ENCODE results near the gene SCARF1. TPM values are rescaled to one million over a fixed set of nuclear protein-coding genes. Genes with fewer than 3 reads are reported as not detected.

Gene SCARF1
- total RNA-seq, 1 donor from 2014 or later, result 0.42 TPM

DNA sequence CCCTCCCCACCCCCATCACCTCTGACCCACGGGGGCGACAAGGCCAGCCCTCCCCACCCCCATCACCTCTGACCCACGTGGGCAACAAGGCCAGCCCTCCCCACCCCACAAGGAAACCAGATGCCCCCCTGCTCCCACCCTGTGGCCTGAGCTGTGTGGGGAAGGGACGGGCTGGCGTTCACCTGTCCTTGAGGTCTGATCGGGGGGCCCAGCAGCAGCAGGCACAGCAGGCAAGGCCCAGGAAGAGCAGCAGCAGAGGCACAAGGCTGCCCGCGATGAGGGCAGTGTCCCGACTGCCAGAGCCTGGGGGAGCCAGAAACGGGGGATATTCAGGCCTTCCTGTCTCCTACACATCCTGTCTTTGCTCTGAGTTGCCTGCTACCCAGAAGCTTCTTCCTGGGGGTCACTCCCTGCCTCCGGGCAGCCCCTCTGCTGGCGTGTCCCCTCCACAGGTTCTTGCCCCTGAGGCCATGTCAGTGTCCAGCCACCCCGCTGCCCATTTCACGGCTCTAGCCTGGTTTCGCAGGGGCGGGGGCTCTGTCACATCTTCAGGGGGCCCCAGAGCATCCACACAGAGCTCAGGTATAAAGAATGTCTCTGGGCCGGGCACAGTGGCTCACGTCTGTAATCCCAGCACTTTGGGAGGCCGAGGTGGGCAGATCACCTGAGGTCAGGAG, 6.8 kb downstream of the SCARF1 start:
- TF ChIP-seq, protein P1, sequence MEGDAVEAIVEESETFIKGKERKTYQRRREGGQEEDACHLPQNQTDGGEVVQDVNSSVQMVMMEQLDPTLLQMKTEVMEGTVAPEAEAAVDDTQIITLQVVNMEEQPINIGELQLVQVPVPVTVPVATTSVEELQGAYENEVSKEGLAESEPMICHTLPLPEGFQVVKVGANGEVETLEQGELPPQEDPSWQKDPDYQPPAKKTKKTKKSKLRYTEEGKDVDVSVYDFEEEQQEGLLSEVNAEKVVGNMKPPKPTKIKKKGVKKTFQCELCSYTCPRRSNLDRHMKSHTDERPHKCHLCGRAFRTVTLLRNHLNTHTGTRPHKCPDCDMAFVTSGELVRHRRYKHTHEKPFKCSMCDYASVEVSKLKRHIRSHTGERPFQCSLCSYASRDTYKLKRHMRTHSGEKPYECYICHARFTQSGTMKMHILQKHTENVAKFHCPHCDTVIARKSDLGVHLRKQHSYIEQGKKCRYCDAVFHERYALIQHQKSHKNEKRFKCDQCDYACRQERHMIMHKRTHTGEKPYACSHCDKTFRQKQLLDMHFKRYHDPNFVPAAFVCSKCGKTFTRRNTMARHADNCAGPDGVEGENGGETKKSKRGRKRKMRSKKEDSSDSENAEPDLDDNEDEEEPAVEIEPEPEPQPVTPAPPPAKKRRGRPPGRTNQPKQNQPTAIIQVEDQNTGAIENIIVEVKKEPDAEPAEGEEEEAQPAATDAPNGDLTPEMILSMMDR (conservative IDR thresholded peaks at IDR 0.05), result no peak
- H3K9me3 Mint-ChIP-seq, result no peaks in the 10 kb centered on the region
- no peak overlapping the region for H3K27ac Mint-ChIP-seq (ENCODE audit: unreplicated experiment)
- H3K4me1 Mint-ChIP-seq, result peaks cover 26% of the 10 kb centered on the region
- no peak overlapping the region for H3K4me3 Mint-ChIP-seq
- no peaks in the 10 kb centered on the region for H3K36me3 Mint-ChIP-seq (ENCODE audit: low read depth)
- H3K27me3 Mint-ChIP-seq (ENCODE audit: low read depth), result peaks cover 13% of the 10 kb centered on the region
- no peak for DNase-seq (ENCODE audit: low read depth, low spot score)

DNA sequence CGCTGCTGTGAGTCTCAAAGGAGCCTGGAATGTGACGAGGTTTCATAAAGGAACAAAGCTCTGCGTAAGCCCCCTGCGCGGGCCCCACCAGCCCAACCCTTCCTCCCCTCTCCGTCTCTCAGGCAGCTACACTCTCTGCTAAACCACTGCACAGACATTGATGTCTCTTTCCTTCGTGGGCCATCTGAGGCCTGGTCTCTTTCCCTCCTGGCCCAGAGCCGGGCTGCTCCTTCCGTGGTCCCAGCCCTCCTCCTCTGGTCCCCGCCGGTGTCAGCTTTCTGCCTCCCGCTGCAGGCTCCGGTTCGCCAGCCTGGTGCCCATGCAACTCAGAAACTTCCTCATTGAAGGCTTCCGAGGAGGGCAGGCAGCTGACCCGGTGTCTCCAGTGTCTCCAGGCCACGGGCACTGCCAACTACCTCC, 7.4 kb downstream of the SCARF1 start:
- no peaks in the 10 kb centered on the region for H3K9me3 Mint-ChIP-seq
- peaks cover 13% of the 10 kb centered on the region for H3K27me3 Mint-ChIP-seq (ENCODE audit: low read depth)
- H3K4me3 Mint-ChIP-seq, result peak overlapping the region; percentile 34
- no peak for DNase-seq (ENCODE audit: low read depth, low spot score)
- TF ChIP-seq, protein P1 (conservative IDR thresholded peaks at IDR 0.05), result no peak
- H3K4me1 Mint-ChIP-seq, result peaks cover 26% of the 10 kb centered on the region
- no peaks in the 10 kb centered on the region for H3K36me3 Mint-ChIP-seq (ENCODE audit: low read depth)
- peak overlapping the region; percentile 96 for H3K27ac Mint-ChIP-seq (ENCODE audit: unreplicated experiment)

DNA sequence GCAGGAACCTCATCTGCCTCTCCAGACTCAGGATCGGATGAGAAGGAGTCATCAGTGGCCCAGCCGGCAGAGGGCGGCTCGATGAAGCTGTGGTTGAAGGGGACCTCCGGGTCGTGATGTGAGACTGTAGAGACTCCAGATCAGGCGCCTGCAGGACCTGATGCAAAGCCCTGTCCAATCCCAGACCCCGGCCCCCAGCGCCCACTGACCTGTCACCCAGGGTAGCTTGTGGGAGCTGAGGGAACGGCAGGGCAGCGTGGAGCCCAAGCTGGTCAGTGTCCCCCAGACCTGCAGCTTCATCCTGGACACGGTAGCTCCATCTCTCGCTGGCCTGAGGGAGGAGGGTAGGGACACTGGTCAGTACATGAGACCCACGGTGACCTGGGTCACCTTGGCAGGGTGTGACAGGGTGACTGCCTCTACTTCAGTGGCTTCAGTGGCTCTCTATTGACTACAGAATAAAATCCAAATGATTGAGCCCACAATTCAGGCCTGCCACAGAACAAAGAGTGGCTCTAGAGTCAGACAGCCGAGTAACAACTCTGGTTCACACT, 8.7 kb downstream of the SCARF1 start:
- Mint-ChIP-seq H3K4me1 (peaks cover 26% of the 10 kb centered on the region), H3K9me3 (no peaks in the 10 kb centered on the region), H3K27ac (ENCODE audit: unreplicated experiment) (no peak overlapping the region), H3K36me3 (ENCODE audit: low read depth) (no peaks in the 10 kb centered on the region), H3K27me3 (ENCODE audit: low read depth) (peaks cover 11% of the 10 kb centered on the region), H3K4me3 (peak overlapping the region; percentile 51)
- TF ChIP-seq, protein P1 (conservative IDR thresholded peaks at IDR 0.05), result no peak
- no peak for DNase-seq (ENCODE audit: low read depth, low spot score)

DNA sequence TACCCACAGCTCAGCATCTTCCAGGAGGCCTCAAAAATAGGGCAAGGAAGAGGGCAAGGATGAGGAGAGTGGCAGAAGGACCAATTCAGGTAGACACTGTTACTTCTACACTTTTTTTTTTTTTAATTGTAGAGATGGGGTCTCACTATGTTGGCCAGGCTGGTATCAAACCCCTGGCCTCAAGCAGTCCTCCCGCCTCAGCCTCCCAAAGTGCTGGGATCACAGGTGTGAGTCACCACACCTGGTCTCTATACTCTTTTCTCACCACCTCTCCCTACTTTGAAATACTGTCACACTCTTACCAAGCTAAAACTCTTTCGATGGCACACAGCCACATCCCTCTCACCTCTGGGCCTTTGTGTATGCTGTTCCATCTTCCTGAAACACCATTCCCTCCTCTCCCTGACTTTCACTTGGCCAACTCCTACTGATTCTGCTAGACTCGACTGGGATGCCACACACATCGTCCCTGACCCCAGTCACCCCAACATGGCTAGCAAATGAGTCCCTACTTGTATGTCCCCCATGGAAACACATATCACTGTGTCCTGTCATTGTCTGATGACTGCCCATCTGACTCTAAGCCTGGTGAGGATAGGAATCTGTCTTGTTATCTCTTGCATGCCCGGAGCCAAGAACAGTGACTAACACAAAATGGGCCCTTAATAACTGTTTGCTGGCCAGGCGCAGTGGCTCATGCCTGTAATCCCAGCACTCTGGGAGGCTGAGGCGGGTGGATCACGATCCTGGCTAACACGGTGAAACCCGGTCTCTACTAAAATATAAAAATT, 9.7 kb downstream of the SCARF1 start:
- H3K9me3 Mint-ChIP-seq, result no peaks in the 10 kb centered on the region
- DNase-seq (ENCODE audit: low read depth, low spot score), result no peak
- TF ChIP-seq, protein P1 (conservative IDR thresholded peaks at IDR 0.05), result no peak
- no peaks in the 10 kb centered on the region for H3K36me3 Mint-ChIP-seq (ENCODE audit: low read depth)
- peaks cover 14% of the 10 kb centered on the region for H3K27me3 Mint-ChIP-seq (ENCODE audit: low read depth)
- H3K4me1 Mint-ChIP-seq, result peaks cover 20% of the 10 kb centered on the region
- H3K4me3 Mint-ChIP-seq, result no peak overlapping the region
- H3K27ac Mint-ChIP-seq (ENCODE audit: unreplicated experiment), result no peak overlapping the region

DNA sequence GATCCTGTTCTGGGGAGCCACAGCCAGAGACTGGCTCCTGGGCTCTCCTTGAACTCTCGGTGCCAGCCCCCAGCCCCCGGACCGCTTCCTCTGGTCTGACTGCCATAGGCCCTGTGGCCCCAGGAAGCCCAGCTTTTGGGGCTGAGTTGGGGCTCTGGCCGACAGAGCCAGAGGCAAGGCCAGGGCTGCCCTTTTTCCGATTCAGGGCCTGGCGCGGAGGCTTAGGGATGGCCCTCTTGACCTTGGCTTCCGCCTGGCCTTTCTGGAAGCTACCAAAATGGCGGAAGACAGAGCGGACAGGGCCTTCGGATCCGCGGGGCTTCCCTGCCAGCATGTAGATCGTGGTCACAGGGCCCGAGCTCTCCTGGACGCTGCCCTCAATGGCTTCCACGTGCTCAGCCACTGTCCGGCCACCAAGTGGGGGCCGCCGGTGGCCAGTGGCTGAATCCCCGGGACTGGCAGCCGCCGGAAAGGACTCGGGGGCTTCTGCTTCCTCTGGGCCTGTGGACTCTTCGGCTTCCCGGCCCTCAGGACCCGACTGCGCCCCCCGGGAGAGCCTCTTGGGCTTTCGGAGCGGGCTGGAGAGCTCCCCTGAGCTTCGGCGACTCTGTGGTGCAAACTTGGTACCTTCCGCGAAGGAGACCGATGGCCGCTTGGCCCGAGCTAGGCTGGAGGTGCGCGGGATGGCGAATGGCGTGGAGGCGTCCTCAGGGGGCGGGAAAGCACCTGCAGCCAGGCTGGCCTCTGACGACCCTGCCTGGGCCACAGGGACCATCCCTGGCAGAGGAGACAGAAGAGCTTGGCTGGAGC, 10.5 kb downstream of the SCARF1 start:
- Mint-ChIP-seq H3K4me3 (no peak overlapping the region), H3K27ac (ENCODE audit: unreplicated experiment) (no peak overlapping the region), H3K27me3 (ENCODE audit: low read depth) (peaks cover 22% of the 10 kb centered on the region), H3K4me1 (peaks cover 22% of the 10 kb centered on the region), H3K36me3 (ENCODE audit: low read depth) (no peaks in the 10 kb centered on the region), H3K9me3 (no peaks in the 10 kb centered on the region)
- no peak for DNase-seq (ENCODE audit: low read depth, low spot score)
- TF ChIP-seq, protein P1 (conservative IDR thresholded peaks at IDR 0.05), result no peak

Measured in neural crest cell (in vitro differentiated cells).